Smooth muscle cell (in vitro differentiated cells): ENCODE results near the gene SEBOX. TPM values are rescaled to one million over a fixed set of nuclear protein-coding genes. Genes with fewer than 3 reads are reported as not detected.
A peak's percentile ranks its signal among the peaks of the same experiment; 100 is the strongest.

Experiments used
- DNase-seq: peaks from one replicate; lab custom pipeline; 2025; ENCODE audit not compliant: unreplicated experiment; lab: John Stamatoyannopoulos, UW
- H2AFZ ChIP-seq: fragments of 200-600 bp; sonication (generic); 2 replicates; pipeline ENCODE4 v1.6.0; 2016; ENCODE audit warnings: antibody characterized with exemption, low read depth, mild to moderate bottlenecking
- H3F3A ChIP-seq: fragments of 200-600 bp; sonication (generic); 2 replicates; pipeline ENCODE4 v1.6.0; 2017; ENCODE audit warnings: antibody characterized with exemption, low read depth
- H3K27ac ChIP-seq: fragments of 200-600 bp; sonication (generic); 2 replicates; pipeline ENCODE4 v1.5.1; 2016; ENCODE audit warnings: low read depth, mild to moderate bottlenecking
- H3K27me3 ChIP-seq: fragments of 200-600 bp; sonication (generic); 2 replicates; pipeline ENCODE4 v1.6.1; 2016; ENCODE audit warnings: low read depth, mild to moderate bottlenecking
- H3K36me3 ChIP-seq: fragments of 200-600 bp; sonication (generic); 2 replicates; pipeline ENCODE4 v1.5.1; 2016; ENCODE audit warnings: low read depth
- H3K4me1 ChIP-seq: fragments of 200-600 bp; sonication (generic); 2 replicates; pipeline ENCODE4 v1.5.1; 2016; ENCODE audit warnings: low read depth
- H3K4me2 ChIP-seq: fragments of 200-600 bp; sonication (generic); 2 replicates; pipeline ENCODE4 v1.6.0; 2016; ENCODE audit warnings: mild to moderate bottlenecking
- H3K4me3 ChIP-seq: fragments of 200-600 bp; sonication (generic); 2 replicates; pipeline ENCODE4 v1.5.1; 2016; ENCODE audit warnings: mild to moderate bottlenecking
- H3K79me2 ChIP-seq: fragments of 200-600 bp; sonication (generic); 2 replicates; pipeline ENCODE4 v1.6.0; 2016; ENCODE audit warnings: low read depth, mild to moderate bottlenecking
- H3K9ac ChIP-seq: fragments of 200-600 bp; sonication (generic); 2 replicates; pipeline ENCODE4 v1.6.0; 2016; ENCODE audit warnings: low read depth
- H3K9me3 ChIP-seq: fragments of 200-600 bp; sonication (generic); replicated peaks from 2 replicates; pipeline ENCODE4 v1.5.1; 2016; ENCODE audit warnings: low read depth
- H4K20me1 ChIP-seq: fragments of 200-600 bp; sonication (generic); 2 replicates; pipeline ENCODE4 v1.6.0; 2016; ENCODE audit warnings: low read depth
- WGBS: methylation state at CpG from one replicate; pipeline ENCODE4 v1.1.7; 2016; ENCODE audit warnings: low lambda C conversion rate; 5-methylcytosine and 5-hydroxymethylcytosine counted together
- polyA plus RNA-seq: library from polyadenylated mRNA; unstranded; fragments of >200 nt; fragmentation: Nextera tagmentation; extraction: Ambion mirVana; gene quantifications from 2 replicates; pipeline ENCODE4 v1.2.1, GENCODE V29; 2016
- total RNA-seq: library from RNA; depleted of rRNA; stranded (reverse); fragments of >200 nt; gene quantifications from 2 replicates; pipeline ENCODE4 v1.2.3, GENCODE V29; 2014
- TF ChIP-seq, protein P1 (sequence below): fragments of 200-600 bp; sonication (generic); IDR thresholded peaks from 2 replicates; pipeline ENCODE4 v1.5.1; 2017; ENCODE audit warnings: borderline replicate concordance, mild to moderate bottlenecking, antibody characterized with exemption; ENCODE audit not compliant: insufficient read depth, poor library complexity, severe bottlenecking

The SEBOX gene
- total and polyA plus RNA-seq, 2 experiments from 2014 or later, result not detected

GRCh38 chr17:28363776-28364650, 986 bp downstream of the SEBOX start:
- 99% methylated on average over 8 of the region's 8 CpGs for WGBS
- Histone ChIP-seq H3K9me3 (no peaks in the 10 kb centered on the region), H3K27me3 (no peaks in the 10 kb centered on the region), H3F3A (no peaks in the 10 kb centered on the region), H3K36me3 (peaks cover 9% of the 10 kb centered on the region), H3K4me1 (no peaks in the 10 kb centered on the region), H3K9ac (no peak overlapping the region), H4K20me1 (no peaks in the 10 kb centered on the region), H3K4me3 (no peak overlapping the region), H3K4me2 (no peak overlapping the region), H3K79me2 (no peaks in the 10 kb centered on the region), H2AFZ (no peak overlapping the region), H3K27ac (no peak overlapping the region)
- no peak for DNase-seq
- TF ChIP-seq, protein P1, sequence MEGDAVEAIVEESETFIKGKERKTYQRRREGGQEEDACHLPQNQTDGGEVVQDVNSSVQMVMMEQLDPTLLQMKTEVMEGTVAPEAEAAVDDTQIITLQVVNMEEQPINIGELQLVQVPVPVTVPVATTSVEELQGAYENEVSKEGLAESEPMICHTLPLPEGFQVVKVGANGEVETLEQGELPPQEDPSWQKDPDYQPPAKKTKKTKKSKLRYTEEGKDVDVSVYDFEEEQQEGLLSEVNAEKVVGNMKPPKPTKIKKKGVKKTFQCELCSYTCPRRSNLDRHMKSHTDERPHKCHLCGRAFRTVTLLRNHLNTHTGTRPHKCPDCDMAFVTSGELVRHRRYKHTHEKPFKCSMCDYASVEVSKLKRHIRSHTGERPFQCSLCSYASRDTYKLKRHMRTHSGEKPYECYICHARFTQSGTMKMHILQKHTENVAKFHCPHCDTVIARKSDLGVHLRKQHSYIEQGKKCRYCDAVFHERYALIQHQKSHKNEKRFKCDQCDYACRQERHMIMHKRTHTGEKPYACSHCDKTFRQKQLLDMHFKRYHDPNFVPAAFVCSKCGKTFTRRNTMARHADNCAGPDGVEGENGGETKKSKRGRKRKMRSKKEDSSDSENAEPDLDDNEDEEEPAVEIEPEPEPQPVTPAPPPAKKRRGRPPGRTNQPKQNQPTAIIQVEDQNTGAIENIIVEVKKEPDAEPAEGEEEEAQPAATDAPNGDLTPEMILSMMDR, result no peak

DNA sequence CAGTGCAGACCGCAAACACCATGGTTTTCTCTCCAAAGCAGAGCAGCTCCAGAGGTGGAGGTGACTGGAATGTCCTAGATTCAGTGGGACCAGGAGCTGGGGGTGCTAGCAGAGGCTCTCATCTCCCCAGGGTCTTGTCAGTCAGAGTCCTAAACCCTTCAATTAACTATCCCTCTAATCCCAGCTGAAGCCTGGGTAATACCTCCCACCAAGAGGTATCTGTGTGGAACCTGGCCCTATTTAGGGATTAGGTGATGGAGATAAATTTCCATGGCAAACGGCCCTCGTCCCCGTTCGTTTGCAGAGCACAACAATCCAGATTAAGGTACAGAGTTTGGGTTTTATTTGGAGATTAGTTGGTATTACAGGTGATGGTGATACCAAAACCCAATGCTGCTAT, 1.8 kb downstream of the SEBOX start:
- peaks cover 7% of the 10 kb centered on the region for H3K4me1 ChIP-seq
- WGBS, result 93% methylated on average over 5 of the region's 5 CpGs
- H3K27ac ChIP-seq, result no peak overlapping the region
- peaks cover 8% of the 10 kb centered on the region for H3K79me2 ChIP-seq
- H3K4me2 ChIP-seq, result no peak overlapping the region
- H4K20me1 ChIP-seq, result no peaks in the 10 kb centered on the region
- no peaks in the 10 kb centered on the region for H3K27me3 ChIP-seq
- H2AFZ ChIP-seq, result no peak overlapping the region
- no peak overlapping the region for H3K9ac ChIP-seq
- no peak overlapping the region for H3K4me3 ChIP-seq
- H3K9me3 ChIP-seq, result no peaks in the 10 kb centered on the region
- peaks cover 9% of the 10 kb centered on the region for H3K36me3 ChIP-seq
- DNase-seq, result no peak
- TF ChIP-seq, protein P1, result no peak
- no peaks in the 10 kb centered on the region for H3F3A ChIP-seq

GRCh38 chr17:28357901-28358197, 7.2 kb downstream of the SEBOX start:
- 11% methylated on average over 4 of the region's 4 CpGs for WGBS
- peak overlapping the region; percentile 98 for H3K9ac ChIP-seq
- H3K27ac ChIP-seq, result peak overlapping the region; percentile 79
- no peaks in the 10 kb centered on the region for H4K20me1 ChIP-seq
- peaks cover 39% of the 10 kb centered on the region for H3K79me2 ChIP-seq
- peak overlapping the region; percentile 98 for H3K4me2 ChIP-seq
- no peaks in the 10 kb centered on the region for H3K27me3 ChIP-seq
- H3K9me3 ChIP-seq, result no peaks in the 10 kb centered on the region
- peaks cover 11% of the 10 kb centered on the region for H3K36me3 ChIP-seq
- peak overlapping the region; percentile 74 for H2AFZ ChIP-seq
- DNase-seq, result no peak
- peak overlapping the region; percentile 88 for H3K4me3 ChIP-seq
- peaks cover 16% of the 10 kb centered on the region for H3K4me1 ChIP-seq
- no peaks in the 10 kb centered on the region for H3F3A ChIP-seq
- TF ChIP-seq, protein P1, result no peak
